Measurements from ENCODE around the gene PDE4B. TPM values are rescaled to one million over a fixed set of nuclear protein-coding genes. Genes with fewer than 3 reads are reported as not detected.

Gene PDE4B
- polyA plus RNA-seq, 1 donor (not counting 4 experiments of a cell fraction or from before 2014, with no cell fraction given): 0.29 TPM

DNA sequence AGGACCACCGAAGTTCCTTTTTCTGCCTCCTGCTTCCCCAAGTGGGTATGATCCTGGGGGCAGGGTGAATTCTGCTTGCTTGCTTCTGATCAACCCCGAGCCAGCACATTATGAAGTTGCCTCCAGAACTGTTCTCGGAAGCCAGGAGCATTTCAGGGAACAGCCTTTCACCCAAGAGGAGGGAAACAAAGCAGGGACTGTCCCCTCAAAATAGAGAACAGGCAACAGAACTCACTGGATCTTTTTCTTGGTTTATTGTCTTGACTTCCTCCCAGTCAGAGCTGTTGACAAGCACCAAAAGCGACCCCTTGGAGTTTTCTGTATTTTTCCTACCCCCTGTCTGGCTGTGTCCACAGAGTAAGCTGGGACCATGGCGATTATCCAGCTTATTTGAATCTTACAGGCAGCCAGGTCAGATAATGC is 482.9 kb downstream of the PDE4B start:
- dilution Hi-C loops (cut with MboI; ENCODE audit: extremely low pct_ligation_motif_present, low sequenced_read_pairs): no loop called here
- no peaks in the 10 kb centered on the region for H3K36me3 ChIP-seq (ENCODE audit: control insufficient read depth in 2 of 2, extremely low read depth in 1 of 2, insufficient read depth in 2 of 2, low read length in 2 of 2)
- TF ChIP-seq EZH2 (IDR thresholded peaks at IDR 0.05; ENCODE audit: low read length): no peak
- TF ChIP-seq, protein P1, sequence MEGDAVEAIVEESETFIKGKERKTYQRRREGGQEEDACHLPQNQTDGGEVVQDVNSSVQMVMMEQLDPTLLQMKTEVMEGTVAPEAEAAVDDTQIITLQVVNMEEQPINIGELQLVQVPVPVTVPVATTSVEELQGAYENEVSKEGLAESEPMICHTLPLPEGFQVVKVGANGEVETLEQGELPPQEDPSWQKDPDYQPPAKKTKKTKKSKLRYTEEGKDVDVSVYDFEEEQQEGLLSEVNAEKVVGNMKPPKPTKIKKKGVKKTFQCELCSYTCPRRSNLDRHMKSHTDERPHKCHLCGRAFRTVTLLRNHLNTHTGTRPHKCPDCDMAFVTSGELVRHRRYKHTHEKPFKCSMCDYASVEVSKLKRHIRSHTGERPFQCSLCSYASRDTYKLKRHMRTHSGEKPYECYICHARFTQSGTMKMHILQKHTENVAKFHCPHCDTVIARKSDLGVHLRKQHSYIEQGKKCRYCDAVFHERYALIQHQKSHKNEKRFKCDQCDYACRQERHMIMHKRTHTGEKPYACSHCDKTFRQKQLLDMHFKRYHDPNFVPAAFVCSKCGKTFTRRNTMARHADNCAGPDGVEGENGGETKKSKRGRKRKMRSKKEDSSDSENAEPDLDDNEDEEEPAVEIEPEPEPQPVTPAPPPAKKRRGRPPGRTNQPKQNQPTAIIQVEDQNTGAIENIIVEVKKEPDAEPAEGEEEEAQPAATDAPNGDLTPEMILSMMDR (optimal IDR thresholded peaks at IDR 0.05 in 1 of 3, IDR thresholded peaks at IDR 0.05 in 1 of 3, conservative IDR thresholded peaks at IDR 0.05 in 1 of 3; ENCODE audit: extremely low read depth in 1 of 3, insufficient read depth in 2 of 3, low read length in 3 of 3): no peak
- H3K4me1 ChIP-seq (ENCODE audit: control insufficient read depth, extremely low read depth, insufficient read depth, low read length): peaks cover 32% of the 10 kb centered on the region
- no peak overlapping the region for H2AFZ ChIP-seq (ENCODE audit: control insufficient read depth, low read length)
- H3K9ac ChIP-seq (ENCODE audit: control insufficient read depth, extremely low read depth, insufficient read depth, low read length): no peak overlapping the region
- H3K9me1 ChIP-seq (ENCODE audit: control insufficient read depth, extremely low read depth, insufficient read depth, low read length): no peaks in the 10 kb centered on the region
- H3K9me3 ChIP-seq (ENCODE audit: control insufficient read depth, low read depth, low read length): no peaks in the 10 kb centered on the region
- DNase-seq (ENCODE audit: low read depth, low spot score): no peak
- no peaks in the 10 kb centered on the region for H3K27me3 ChIP-seq (ENCODE audit: control insufficient read depth, extremely low read depth, insufficient read depth, low read length)
- no peak for FAIRE-seq
- H3K27ac ChIP-seq (ENCODE audit: control insufficient read depth, insufficient read depth, low read length): no peak overlapping the region
- no peak overlapping the region for H3K4me2 ChIP-seq (ENCODE audit: control insufficient read depth, extremely low read depth, insufficient read depth, low read depth, low read length)
- H4K20me1 ChIP-seq (ENCODE audit: control insufficient read depth, extremely low read depth, insufficient read depth, low read length): no peaks in the 10 kb centered on the region
- no peak overlapping the region for H3K4me3 ChIP-seq (ENCODE audit: control insufficient read depth in 2 of 3, extremely low read depth in 1 of 3, insufficient read depth in 2 of 3, low read depth in 1 of 3, low read length in 3 of 3)
- H3K79me2 ChIP-seq (ENCODE audit: control insufficient read depth, insufficient read depth, low read length): no peaks in the 10 kb centered on the region

DNA sequence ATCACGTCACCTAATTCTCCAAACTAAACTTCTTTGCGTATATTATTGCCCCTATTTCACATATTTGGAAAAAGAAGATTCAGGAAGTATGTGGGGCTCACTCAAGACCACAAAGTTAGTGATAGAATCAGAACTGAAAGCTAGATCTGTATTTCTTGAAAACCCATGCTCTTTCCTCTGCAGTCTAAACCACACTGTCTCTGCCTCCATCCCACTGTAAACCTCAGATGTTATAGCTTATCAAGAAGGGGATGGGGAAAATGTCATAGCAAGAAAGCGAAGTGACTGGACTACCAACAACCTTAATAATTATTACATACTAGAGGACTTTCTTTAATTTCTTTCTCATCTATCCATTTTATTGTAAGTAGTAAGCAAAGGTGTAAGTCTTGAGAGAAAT is 483.5 kb downstream of the PDE4B start:
- no peak overlapping the region for H3K4me3 ChIP-seq (ENCODE audit: control insufficient read depth in 2 of 3, extremely low read depth in 1 of 3, insufficient read depth in 2 of 3, low read depth in 1 of 3, low read length in 3 of 3)
- no peaks in the 10 kb centered on the region for H4K20me1 ChIP-seq (ENCODE audit: control insufficient read depth, extremely low read depth, insufficient read depth, low read length)
- DNase-seq (ENCODE audit: low read depth, low spot score) (no peak), FAIRE-seq (no peak)
- H3K79me2 ChIP-seq (ENCODE audit: control insufficient read depth, insufficient read depth, low read length): no peaks in the 10 kb centered on the region
- no peaks in the 10 kb centered on the region for H3K36me3 ChIP-seq (ENCODE audit: control insufficient read depth in 2 of 2, extremely low read depth in 1 of 2, insufficient read depth in 2 of 2, low read length in 2 of 2)
- no peak overlapping the region for H3K27ac ChIP-seq (ENCODE audit: control insufficient read depth, insufficient read depth, low read length)
- no peaks in the 10 kb centered on the region for H3K9me3 ChIP-seq (ENCODE audit: control insufficient read depth, low read depth, low read length)
- TF ChIP-seq, protein P1 (optimal IDR thresholded peaks at IDR 0.05 in 1 of 3, IDR thresholded peaks at IDR 0.05 in 1 of 3, conservative IDR thresholded peaks at IDR 0.05 in 1 of 3; ENCODE audit: extremely low read depth in 1 of 3, insufficient read depth in 2 of 3, low read length in 3 of 3): no peak
- TF ChIP-seq EZH2 (IDR thresholded peaks at IDR 0.05; ENCODE audit: low read length): no peak
- H3K4me2 ChIP-seq (ENCODE audit: control insufficient read depth, extremely low read depth, insufficient read depth, low read depth, low read length): no peak overlapping the region
- no peak overlapping the region for H2AFZ ChIP-seq (ENCODE audit: control insufficient read depth, low read length)
- H3K9ac ChIP-seq (ENCODE audit: control insufficient read depth, extremely low read depth, insufficient read depth, low read length): no peak overlapping the region
- H3K4me1 ChIP-seq (ENCODE audit: control insufficient read depth, extremely low read depth, insufficient read depth, low read length): peaks cover 27% of the 10 kb centered on the region
- no peaks in the 10 kb centered on the region for H3K9me1 ChIP-seq (ENCODE audit: control insufficient read depth, extremely low read depth, insufficient read depth, low read length)
- H3K27me3 ChIP-seq (ENCODE audit: control insufficient read depth, extremely low read depth, insufficient read depth, low read length): no peaks in the 10 kb centered on the region
- dilution Hi-C loops (cut with MboI; ENCODE audit: extremely low pct_ligation_motif_present, low sequenced_read_pairs): no loop called here

Data from keratinocyte (primary cell).